ENCODE measurements around the gene NPAS3.

The NPAS3 gene

GRCh38 chr14:32938719-32939253 is at the start of gene NPAS3:
TSS of gene NPAS3 (plus strand) at chr14:32938879.
- no peak for DNase-seq (ENCODE audit: low read depth in 2 of 2)

- no peak for DNase-seq (ENCODE audit: low read depth in 2 of 2)
Measured at GRCh38 chr14:32896979-32897697, 41.5 kb upstream of the NPAS3 start.

- no peak for DNase-seq (ENCODE audit: low read depth in 2 of 2)
Measured at GRCh38 chr14:32897698-32898064, 41.0 kb upstream of the NPAS3 start.

DNA sequence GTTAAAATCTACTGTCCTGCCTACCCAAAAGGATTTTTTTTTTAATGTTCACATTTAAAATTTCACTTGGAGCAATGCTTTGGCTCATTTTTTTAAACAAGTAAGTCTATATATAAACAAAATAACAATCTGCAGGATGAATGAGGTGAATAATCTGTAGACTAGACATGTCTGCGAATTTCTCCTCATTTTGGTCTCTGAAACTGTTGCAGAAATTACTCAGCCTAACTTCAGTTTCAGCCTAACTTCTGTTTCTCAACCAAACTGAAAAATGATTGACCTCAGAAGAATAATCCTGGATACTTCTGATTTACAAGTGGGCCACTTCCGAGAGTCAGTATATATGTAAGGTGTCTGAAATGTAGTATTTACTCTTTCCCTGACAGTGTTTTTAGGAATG is 39.8 kb upstream of the NPAS3 start:
- no peak for DNase-seq (ENCODE audit: low read depth in 2 of 2)

DNA sequence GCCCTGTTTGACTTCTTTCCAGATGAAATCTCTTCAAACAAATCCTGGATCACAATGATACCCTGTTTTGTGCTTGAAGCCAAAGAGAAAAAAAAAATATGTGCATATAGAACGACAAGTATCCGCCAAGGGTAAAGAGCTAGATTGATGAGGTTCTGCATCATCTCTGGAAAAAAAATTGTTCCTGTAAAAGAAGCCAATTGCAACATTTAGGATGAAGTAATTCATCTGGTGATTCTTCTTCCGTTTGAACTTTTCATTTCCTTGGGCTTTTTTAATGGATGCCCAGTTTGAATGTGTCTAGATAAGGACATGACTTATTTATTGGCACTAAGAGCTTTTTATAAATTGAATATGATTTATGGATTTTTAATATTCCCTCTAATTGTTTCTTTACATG is 38.1 kb upstream of the NPAS3 start:
- DNase-seq (ENCODE audit: low read depth in 2 of 2), result no peak

DNA sequence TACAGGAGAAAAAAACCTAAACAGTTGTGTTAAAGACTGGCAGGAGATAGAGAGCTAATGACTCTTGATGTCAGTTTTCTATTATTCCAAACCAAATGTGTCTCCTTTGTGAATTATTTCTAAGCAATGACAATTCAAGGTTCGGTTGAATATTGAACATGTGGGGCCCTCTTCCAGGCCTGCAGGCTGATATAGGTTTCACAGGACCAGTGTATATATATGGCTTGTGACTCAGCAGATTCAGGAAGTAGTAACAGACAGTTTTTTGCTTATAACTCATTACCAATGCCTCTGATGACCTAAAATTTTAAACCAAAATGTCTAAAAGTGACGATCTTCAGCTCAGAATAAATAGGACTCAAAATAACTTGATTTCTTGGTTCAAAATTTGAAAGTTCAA is 33.7 kb upstream of the NPAS3 start:
- DNase-seq (ENCODE audit: low read depth in 2 of 2), result no peak

DNA sequence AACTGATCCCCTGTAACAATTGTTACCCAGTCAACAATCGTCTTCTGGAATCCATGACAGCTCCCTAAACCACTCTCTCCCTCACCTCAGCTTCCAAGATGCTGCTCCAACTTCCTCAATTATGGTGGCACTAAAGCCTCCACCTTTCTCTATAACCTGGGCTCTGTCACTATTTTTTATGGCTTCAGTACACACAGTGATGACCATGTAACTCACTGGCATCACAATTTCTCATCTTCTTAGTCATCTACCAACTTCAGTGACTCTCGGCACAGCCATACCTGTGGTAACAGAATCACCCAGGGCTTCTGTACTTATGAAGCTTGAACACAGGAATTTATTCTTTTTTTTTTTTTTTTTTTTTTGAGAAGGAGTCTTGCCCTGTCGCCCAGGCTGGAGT is 32.0 kb upstream of the NPAS3 start:
- DNase-seq (ENCODE audit: low read depth in 2 of 2), result no peak

GRCh38 chr14:32908196-32909084 is 30.2 kb upstream of the NPAS3 start:
- no peak for DNase-seq (ENCODE audit: low read depth in 2 of 2)

DNA sequence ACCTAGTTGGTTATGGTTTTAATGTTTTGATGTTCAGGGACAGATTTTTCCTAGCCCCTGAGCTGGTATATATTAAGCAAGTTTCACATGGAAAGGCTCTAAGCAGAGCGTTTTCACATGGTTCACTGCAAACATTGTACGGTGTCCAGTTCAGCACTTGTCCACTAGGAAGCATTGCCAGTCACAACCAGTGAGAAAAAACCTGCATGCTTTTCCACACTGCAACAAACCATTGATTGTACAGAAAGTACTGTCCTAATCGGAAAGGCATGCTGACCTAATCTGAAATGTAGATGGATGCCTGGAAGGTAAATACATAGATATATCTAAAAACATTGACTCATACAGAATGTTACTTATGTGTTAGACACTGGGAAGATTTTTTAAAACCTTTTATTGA is 25.0 kb upstream of the NPAS3 start:
- no peak for DNase-seq (ENCODE audit: low read depth in 2 of 2)

DNA sequence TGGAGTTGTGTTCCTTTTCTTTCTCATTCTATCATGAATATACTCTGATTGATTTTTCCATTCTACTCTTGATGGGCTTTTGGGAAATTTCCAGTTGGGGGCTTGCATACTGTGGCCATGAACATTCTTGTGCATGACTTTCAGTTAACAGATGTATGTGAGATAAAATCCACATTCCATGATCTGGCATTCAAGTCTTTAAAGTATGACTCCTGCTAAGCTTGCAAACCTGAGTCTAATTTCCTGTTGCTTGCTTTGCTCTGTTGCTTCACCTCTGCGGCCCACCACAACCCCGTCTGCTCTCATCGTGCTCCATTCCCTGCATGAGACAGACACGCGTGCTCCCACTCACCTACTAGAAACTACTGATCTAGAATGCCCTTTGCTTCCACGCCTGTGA is 24.3 kb upstream of the NPAS3 start:
- DNase-seq (ENCODE audit: low read depth in 2 of 2), result no peak

DNA sequence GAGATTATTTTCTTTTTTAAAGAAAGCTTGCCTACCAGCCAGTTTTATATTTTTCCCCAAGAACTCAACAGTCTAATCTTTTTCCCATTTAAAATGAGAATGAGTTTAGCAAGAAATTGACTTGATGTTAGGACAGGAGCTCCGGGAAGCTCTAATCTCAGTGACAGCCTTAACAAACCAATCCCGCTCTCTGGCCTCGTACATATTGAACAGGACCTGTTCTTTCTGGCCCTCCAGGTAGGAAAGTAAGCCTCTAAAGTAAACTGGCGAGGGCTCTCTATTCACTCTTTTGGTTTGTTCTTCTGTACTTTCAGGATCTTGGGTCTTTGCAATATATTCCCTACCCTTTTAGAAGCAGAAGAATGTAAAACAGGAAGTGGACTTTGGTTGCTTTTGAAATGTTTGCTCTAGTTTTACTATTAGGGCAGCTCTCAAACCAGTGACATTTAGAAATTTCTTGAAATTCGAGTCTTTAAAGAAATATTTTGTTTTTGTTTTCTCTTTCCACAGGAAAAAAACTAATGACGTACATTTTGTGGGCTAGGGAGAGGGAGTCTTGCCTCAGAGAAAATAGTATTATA is 17.9 kb upstream of the NPAS3 start:
- no peak for DNase-seq (ENCODE audit: low read depth in 2 of 2)

- DNase-seq (ENCODE audit: low read depth in 2 of 2), result no peak
Measured at GRCh38 chr14:32925439-32925838, 13.2 kb upstream of the NPAS3 start.

- no peak for DNase-seq (ENCODE audit: low read depth in 2 of 2)
Measured at GRCh38 chr14:32932302-32932913, 6.3 kb upstream of the NPAS3 start.

GRCh38 chr14:32932914-32933628 is 5.6 kb upstream of the NPAS3 start:
- DNase-seq (ENCODE audit: low read depth in 2 of 2), result no peak

DNA sequence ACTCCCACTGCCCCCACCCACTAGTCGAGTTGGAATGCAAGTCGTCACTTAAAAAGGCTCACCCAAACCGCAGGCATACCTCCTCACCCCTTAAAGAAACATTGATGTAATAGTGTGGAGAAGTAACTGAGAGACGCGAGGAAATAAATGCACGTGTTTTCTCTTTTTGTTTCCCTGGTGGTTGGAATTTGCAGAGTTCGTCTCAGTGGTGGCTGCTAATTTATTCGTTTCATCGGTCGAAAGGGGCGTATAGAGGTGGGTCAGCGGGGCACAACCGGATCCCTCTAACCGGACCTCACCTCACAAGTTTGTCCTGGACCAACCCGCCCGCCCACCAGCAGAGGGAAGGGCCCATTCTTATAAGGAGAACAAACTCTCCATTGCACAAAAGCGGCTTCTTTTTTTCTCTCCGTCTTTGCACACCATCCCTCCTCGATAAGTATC is 5.0 kb upstream of the NPAS3 start:
- DNase-seq (ENCODE audit: low read depth in 2 of 2), result no peak

- no peak for DNase-seq (ENCODE audit: low read depth in 2 of 2)
Measured at GRCh38 chr14:32934073-32934880, 4.4 kb upstream of the NPAS3 start.

GRCh38 chr14:32934881-32935633 is 3.6 kb upstream of the NPAS3 start:
- no peak for DNase-seq (ENCODE audit: low read depth in 2 of 2)

DNA sequence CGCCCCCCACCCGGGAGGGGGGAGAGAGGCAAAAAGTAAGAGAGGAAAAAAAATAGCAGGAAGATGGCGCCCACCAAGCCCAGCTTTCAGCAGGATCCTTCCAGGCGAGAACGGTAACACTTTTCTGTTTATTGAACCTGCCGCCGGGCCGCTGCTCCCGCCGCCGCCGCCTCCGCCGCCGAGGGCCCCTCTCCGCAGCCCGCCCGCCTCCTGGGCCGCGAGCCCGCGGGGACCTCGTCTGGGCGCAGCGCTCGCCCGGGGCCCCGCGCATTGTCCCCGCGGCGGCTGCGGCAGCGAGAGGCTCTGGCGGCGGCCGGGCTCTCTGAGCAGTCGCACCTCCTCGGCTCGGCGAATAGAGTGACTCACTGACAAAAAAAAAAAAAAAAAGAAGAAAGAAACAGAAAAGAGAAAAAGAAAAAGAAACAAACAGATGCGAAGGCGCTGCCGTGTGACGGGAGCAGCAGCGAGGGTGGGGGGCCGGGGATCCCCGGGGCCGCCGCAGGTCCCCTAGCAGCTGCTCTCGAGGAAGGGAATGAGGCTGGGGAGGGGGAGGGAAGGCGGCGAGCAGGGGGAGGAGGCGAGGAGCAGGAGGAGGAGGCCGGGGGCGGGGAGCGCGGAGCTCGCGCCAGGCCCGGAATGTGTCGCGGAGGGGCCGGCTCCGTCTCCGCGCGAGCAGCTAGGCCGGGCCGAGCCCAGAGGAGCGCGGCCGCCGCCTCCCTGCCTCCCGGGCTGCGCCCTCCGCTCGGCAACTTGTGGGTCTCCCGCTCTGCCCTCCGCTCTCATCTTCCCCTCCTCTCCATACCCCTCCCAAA is 781 bp downstream of the NPAS3 start:
- DNase-seq (ENCODE audit: low read depth in 2 of 2), result no peak

DNA sequence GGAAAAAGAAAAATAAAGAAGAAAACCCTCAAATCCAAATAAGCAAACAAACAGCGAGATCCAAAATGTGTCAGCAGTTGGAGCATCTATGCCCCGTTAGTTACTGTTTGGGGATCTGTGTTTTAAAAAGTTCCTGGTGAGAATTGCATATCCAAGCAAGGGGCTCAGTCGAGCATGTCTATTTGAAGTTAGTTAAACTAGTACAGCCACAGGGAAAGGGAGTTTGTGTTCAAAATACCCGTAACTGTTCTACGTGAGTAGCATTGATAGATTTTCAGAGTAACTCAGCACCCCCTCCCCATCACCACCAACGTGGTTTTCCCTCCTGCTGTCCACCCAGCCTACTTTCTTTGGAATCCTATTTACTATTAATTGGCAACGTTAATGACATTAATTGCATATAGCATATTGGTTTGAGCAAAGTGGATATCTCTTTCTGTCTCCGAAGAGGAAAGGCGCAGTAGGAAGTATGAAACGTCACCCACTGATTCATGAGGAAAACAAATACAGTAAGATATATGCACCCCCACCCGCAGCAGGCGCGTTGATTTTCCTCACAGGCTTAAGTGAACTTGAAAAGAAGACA is 1.5 kb downstream of the NPAS3 start:
- no peak for DNase-seq (ENCODE audit: low read depth in 2 of 2)

Measured in stimulated activated CD4-positive, alpha-beta T cell treated with anti-CD3 and anti-CD28 coated beads, Interleukin-1b, Interleukin-23, amount 100 ng/mL, for 1 hour (primary cell).